HG03439 (cell line): ENCODE results near the gene MKS1.

ENCODE experiments used
- ATAC-seq: cut with Tn5 transposase; IDR thresholded peaks from one replicate; pipeline ENCODE4 v1.9.1; 2021; ENCODE audit warnings: mild to moderate bottlenecking, moderate library complexity; ENCODE audit not compliant: unreplicated experiment

MKS1 gene

GRCh38 chr17:58245428-58246103 lies 26.5 kb upstream of the MKS1 start:
- no peak for ATAC-seq

DNA sequence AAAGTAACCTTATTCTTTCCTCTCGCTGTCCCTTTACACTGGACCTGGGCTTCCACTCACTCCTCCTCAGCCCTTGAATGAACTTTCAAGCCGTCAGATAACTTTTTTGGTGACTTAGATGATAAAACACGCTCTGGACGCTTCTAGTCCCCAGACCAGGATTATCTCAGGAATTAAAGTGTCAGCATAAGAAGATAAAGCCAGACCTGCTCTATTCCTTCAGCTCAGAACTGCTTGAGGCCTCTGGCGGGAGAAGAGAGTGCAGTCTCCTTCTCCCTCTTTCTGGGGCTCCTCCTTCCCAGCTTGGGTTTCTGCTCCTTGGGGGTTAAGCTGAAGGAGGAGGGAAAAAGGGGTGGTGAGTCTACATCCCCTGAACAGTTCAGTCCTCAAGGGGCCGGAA lies 25.9 kb upstream of the MKS1 start:
- ATAC-seq: no peak

DNA sequence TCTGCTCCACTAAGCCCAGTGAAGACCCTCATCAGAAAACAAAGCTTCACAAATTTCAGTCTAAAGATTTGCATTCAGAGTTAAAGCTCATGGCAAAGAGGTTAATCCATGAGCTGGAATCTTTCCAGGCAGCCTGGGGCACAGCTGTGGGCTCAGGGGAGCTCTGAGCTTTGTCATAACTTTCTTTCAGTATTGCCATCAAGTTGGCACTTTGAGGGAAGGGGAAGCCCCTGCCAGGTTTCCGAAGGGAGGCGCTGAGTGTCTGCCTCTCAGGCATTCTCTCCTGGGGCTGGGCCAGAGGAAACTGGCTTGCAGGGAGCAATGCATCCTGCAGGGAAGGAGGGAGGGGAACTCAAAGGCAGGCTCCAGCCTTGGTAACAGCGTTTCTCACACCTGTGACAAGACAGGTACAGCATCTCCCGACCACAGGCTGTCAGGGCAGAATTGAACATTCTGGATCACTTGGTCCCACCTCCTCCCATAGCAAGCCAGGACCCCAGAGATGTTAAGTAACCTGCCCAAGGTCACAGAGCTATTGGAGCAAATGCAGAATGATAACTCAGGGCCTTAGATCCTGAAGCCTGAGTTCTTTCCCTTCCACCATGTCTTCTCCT lies 23.2 kb upstream of the MKS1 start:
- ATAC-seq: no peak

GRCh38 chr17:58239987-58240386 lies 20.9 kb upstream of the MKS1 start:
- ATAC-seq: no peak

DNA sequence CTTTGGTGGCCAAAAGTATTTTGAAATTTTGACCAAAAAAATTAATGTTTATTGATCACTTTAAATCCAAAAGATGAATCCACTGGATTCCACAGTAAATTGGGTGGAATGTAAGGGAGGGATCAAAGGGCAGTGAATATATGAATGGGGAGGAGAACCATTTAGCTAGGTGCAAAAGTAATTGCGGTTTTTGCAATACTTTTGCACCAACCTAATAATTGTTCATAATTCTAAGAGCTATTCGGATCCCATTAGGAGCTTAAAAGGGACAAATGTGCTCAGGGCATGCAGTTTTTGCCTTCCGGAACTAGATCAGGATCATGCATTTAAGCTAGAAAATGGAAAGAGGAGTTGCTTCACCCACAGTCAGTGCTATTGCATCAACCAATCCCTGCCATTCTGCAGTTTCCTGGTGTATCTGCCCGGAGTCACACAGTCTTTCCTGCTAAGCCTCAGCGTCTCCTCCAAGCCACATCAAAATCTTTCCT lies 19.1 kb upstream of the MKS1 start, which contains the start of gene LPO:
LPO (plus strand) TSS at position 438 of the 488 bp plus-strand sequence. CDS start 4,396 bp downstream, outside the sequence.
- no peak for ATAC-seq

- no peak for ATAC-seq
These were observed 17.3 kb upstream of the MKS1 start for GRCh38 chr17:58236394-58236793.

- ATAC-seq: no peak
These were observed 16.8 kb upstream of the MKS1 start for GRCh38 chr17:58235821-58236220.

- ATAC-seq: no peak
These were observed 15.5 kb upstream of the MKS1 start for GRCh38 chr17:58234512-58234911.

GRCh38 chr17:58233543-58233942 lies 14.5 kb upstream of the MKS1 start:
- no peak for ATAC-seq

DNA sequence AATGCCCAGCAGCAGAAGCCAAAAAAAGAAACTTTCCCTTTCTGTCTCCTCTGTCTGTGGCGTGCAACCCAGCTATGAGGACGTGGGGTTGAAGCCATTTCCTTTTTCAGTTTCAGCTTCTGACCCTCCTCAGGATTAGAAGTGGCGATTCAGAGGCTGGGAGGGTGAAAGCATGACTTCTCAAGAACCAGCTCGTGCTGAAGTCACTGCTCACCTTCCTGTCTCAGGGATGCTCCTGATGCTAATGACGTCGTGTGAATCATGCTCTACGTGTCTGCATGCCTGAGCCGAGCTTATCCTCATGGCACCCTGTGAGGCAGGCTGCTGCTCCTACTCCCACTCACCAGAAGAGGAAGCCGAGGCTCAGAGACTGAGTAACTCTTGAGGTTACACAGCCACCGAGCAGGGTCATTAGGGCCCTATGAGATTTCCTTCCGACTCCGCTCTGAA lies 13.7 kb upstream of the MKS1 start:
- ATAC-seq: peak; percentile 66

GRCh38 chr17:58231641-58232040 lies 12.6 kb upstream of the MKS1 start:
- no peak for ATAC-seq

GRCh38 chr17:58229881-58230280 lies 10.8 kb upstream of the MKS1 start:
- ATAC-seq: no peak

- no peak for ATAC-seq
These were observed 10.3 kb upstream of the MKS1 start for GRCh38 chr17:58229384-58229783.

GRCh38 chr17:58228679-58229078 lies 9.6 kb upstream of the MKS1 start:
- no peak for ATAC-seq

GRCh38 chr17:58227733-58228132 lies 8.7 kb upstream of the MKS1 start:
- ATAC-seq: no peak

DNA sequence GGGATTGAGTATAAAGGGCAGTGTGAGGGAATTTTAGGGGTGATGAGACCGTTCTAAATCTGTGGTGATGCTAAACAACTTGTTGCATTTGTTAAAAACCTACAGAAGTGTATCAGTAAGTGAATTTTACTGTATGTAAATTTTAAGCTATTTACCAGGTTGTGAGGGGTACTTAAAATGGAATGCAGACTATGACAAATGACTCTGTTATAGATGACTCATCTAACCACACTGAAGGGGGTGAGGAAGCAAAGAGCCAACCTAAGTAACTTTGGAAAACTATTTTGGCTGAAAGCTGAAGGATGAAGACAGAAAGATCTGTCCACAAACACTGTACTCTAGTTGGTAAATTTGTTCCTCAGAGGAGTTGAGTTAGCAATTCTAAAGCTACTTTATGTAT lies 5.3 kb upstream of the MKS1 start:
- ATAC-seq: no peak

- ATAC-seq: no peak
These were observed 731 bp upstream of the MKS1 start for GRCh38 chr17:58219789-58220183.

GRCh38 chr17:58217766-58218165 lies 1.3 kb downstream of the MKS1 start:
- no peak for ATAC-seq

DNA sequence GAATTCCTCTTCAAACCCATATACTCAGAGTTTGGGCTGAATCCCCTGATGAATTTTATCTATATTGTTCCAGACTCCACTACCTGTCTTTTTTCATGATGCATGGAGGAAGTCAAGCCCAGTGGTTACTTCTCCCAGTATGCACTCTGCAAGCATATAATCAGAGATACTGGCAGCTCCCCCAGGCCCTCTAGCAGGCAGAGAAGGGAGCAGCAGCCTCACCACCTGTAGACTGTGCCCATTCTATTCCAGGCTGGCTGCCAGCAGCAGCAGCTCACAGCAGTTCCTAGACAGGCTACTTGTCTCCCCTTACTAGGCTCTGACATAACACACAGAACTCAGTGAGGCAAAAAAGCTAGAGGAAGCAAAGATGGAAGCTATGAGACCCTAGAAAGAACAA lies 3.4 kb downstream of the MKS1 start:
- ATAC-seq: no peak

- ATAC-seq: no peak
These were observed 8.1 kb downstream of the MKS1 start for GRCh38 chr17:58210922-58211321.

- ATAC-seq: no peak
These were observed 10.7 kb downstream of the MKS1 start for GRCh38 chr17:58208344-58208743.

- ATAC-seq: no peak
These were observed 11.6 kb downstream of the MKS1 start for GRCh38 chr17:58207451-58207850.

DNA sequence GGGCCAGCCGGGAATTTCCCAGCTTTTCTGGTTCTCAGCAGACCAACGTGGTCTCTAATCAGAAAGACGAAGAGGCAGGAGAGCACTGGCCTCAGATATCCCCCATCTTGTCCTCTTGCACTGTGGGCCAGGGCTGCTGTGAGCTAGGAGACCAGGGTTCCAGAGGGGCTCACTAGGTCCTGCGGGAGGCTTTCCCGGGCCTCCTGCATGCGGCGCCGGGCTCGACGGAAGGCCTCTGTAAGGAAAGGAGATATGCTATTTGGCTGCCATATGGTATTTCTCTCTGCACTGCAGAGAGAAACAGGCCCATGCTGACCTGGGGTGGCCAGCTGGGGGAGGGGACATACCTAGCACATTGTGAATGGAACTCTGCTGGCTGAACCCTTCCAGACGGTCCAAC lies 13.1 kb downstream of the MKS1 start:
- no peak for ATAC-seq
